Activated CD8-positive, alpha-beta memory T cell treated with anti-CD3 and anti-CD28 coated beads for 4 hours (primary cell): ENCODE measurements around the gene UNC5CL.
"Not testable (repeated sequence)": the region's sequence is repeated elsewhere in the genome, so short reads cannot be mapped to it uniquely, and the experiment has no call there.

Experiments
- DNase-seq, 2 donors: peaks; one replicate each; pipeline ENCODE4 v3.0.0-alpha.2; 2020; ENCODE audit warnings: low read depth in 2 of 2

UNC5CL gene

GRCh38 chr6:41038205-41038604 is 816 bp downstream of the UNC5CL start:
- DNase-seq = no peak

- no peak for DNase-seq
These were observed 1.7 kb downstream of the UNC5CL start for GRCh38 chr6:41037107-41037900.

- no peak for DNase-seq
These were observed 2.4 kb downstream of the UNC5CL start for GRCh38 chr6:41036601-41037000.

GRCh38 chr6:41036186-41036585 is 2.8 kb downstream of the UNC5CL start:
- no peak for DNase-seq

- DNase-seq = no peak
These were observed 5.2 kb downstream of the UNC5CL start for GRCh38 chr6:41033776-41034175.

- DNase-seq = no peak
These were observed 6.2 kb downstream of the UNC5CL start for GRCh38 chr6:41032830-41033229.

- no peak for DNase-seq
These were observed 10.2 kb downstream of the UNC5CL start for GRCh38 chr6:41028561-41029412.

- peak; percentile 38 to 43 for DNase-seq
These were observed 11.0 kb downstream of the UNC5CL start for GRCh38 chr6:41027799-41028560.

DNA sequence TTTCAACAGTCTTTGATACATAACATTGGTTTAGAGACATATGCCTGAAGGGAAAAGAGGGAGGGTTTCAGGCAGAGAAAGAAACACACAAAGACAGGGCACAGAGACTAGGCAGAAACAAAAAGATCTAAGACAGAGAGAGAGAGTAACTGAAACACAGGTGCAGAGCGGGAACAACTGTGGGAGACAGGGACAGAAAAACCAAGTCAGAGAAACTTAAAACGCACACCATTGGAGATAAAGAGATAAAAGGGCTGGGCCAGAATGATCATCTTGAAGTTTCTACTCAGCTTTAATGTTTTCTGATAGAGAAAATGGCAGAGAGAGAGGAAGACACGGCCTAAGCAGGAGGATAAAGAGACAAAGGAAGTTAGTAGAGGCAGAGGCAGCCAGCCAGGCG is 11.8 kb downstream of the UNC5CL start:
- no peak for DNase-seq

DNA sequence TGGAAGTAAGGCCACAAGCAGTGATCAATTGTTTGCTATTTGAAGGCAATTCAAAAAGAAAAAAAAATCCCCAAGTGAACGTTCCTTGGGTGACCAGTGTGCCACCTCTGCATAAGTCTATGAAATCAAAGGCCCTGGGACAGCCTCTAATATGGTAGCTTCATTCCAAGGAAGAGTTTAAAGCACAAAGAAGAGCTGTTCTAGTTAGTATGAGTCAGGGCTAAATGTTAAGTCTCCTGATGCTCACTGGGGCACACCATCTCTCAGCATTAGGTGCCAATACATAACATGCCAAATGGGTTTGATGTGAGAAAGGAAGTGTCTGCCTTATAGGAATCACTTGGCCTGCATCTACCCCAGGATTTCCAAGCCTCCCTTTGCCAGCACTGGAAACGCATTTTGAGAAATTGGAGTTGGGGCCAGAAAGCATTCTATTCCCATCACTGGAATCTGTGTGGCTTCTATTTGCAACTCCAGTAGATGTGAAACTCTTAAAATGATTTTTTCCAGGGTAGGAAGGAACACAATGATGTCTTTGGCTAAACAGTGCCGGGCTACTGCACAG is 13.0 kb downstream of the UNC5CL start:
- DNase-seq = no peak

DNA sequence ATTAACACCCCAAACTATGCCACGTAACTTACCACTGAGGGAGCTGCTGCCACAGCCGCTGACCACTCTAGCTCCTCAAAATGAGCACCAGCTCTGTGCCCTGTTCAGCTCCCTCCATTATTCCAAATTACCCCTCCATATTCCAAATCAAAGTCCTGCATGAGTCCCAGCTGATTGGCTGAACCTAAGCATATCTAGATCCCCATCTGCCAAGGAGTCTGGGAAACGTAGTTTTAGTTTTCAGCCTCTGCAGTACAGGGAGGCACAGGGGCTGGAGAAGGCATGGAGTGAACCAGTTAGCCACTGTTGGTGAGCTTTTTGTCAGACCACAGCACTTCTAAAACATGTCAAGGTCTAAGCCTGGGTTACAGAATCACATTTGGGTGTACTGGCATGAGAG is 15.9 kb downstream of the UNC5CL start:
- no peak for DNase-seq

DNA sequence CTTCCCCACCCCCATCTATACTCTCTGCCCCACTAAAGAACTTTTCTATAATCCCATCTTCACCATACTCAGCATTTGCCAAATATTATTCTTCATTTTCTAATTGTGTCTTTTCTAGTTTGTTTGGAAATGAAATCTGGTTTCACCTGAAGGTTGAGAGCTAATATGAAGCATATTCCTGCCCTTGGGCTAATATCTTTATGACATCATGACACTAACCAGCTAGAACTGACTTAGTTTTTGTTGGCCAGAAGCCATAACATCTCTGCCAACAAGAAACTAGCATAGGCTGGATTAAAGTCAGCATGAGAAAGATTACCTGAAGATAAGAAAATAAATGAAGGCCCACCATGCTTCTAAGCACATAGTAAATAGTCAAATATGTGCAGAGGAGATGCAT is 16.7 kb downstream of the UNC5CL start:
- no peak for DNase-seq

DNA sequence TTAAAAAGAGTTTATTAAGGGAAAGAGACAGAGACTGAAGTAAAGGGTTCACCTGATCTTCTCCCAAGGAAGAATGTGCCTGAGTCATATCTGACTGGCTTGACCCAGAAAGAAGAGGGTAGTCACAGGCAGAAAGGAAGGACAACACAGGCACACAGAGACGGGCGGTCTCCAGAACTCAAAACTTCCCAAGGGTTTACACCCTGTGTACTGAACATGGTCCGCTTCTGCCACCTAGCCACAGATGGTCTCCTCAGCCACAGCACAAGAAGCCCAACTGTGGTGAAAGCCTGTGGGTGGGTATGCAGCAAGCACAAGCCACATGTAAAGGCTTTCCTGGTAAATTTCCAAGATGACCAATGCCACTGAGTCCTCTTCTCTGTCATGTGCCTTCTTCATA is 17.2 kb downstream of the UNC5CL start:
- DNase-seq = no peak

DNA sequence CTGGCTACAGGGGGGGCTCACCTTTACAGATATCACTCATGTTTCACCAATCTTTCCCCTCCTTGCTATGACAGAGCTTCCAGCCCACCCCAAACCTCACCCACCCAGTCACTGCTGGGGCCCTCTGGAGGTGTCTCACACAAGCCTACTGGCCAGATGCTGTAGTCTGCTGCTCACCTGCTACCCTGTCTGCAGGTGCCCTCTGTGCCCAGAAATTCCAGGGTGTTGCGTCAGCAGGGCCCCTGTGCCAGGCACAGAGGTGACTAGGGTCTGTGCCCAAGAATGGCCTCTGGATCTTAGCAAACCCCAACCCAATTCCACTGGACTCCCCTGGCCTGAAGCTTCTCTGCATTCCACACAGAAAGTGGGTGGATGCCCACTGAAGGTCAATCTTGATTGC is 21.4 kb downstream of the UNC5CL start:
- DNase-seq = no peak

- DNase-seq = not testable (repeated sequence)
These were observed 23.2 kb downstream of the UNC5CL start for GRCh38 chr6:41015860-41016259.

DNA sequence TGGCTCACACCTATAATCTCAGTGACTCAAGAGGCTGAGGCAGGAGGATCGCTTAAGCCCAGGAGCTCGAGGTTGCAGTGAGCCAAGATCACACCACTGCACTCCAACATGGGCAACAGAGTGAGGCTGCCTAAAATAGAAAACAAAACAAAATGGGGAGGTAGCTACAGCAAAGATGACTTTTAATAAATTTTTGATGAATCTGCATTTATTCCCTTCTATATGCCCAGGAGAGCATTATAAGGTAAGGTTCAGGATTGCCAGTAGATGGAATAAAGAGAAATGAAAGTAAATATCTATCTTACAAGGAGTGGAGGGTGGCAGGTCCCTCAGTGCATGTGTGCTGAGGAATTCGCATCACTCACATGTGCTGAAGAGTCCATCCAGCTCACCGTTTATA is 24.2 kb downstream of the UNC5CL start:
- DNase-seq = no peak

DNA sequence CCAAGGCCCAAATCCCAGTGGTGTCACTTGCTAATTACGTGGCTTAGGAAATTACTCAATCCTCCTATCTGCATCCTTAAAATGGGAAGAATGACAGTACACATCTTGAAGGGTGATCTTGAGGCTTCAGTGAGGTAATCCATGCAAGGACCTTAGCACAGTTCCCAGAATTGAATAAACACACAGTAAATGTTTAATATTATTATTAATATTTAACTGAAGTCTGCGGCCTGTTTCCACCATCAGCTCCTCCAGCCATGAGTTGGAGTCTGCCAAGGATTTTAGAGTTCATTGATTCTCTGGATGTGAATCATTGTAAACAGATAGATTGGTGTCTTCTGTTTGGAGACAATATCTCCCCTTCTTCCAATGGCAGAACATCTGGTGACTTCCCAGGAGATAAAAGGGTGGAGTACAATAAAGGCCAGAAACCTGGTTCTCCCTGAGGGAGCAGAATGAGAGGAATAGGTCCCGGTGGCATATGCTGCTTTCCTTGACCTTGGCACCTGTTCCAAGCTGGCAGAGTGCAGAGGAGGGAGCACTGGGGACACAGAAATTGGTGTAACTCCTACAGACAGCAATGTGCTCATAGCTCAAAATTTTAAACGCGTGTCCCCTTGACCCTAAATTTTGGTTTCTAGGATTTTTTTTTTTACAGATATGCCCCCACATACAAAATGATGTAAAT is 25.4 kb downstream of the UNC5CL start:
- no peak for DNase-seq

GRCh38 chr6:41011673-41012072 is 27.3 kb downstream of the UNC5CL start:
- DNase-seq = no peak

- no peak for DNase-seq
These were observed 29.4 kb downstream of the UNC5CL start for GRCh38 chr6:41009669-41010068.

DNA sequence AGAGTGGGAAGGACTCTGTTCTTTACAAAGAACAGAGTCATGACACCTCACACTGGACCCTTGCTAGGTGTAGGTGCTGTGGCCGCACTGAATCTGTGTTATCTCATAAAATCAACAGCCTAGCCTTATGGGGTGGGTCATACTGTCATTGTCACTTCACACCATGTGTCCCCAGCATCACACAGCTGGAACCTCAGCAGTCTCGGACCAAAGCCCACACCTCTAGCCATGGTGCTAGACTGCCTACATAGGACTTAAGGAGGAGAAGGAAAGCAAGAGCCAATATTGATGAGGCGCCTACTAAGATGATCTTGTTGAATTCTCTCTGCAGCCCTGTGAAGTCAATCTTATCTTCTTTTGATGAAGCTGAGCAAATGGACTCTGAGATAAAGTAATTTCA is 31.0 kb downstream of the UNC5CL start:
- DNase-seq = no peak

DNA sequence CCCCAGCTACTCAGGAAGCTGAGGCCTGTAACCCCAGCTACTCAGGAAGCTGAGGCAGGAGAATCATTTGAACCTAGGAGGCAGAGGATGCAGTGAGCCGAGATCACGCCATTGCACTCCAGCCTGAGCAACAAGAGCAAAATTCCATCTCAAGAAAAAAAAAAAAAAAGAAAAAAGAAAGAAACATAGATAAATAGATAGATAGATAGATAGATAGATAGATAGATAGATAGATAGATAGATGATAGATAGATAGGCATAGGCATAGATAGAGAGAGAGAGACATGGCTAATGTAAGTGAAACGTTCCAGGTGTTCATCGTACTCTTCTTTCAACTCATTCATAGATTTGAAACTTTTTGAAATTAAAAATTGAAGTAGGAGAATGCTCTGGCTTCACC is 32.0 kb downstream of the UNC5CL start:
- not testable (repeated sequence) for DNase-seq
